ENCODE measurements around the gene MLST8.

MLST8 gene

GRCh38 chr16:2176047-2176446 lies 29.2 kb upstream of the MLST8 start:
- H3K4me1 ChIP-seq (ENCODE audit: low read length), result no peaks in the 10 kb centered on the region

GRCh38 chr16:2177101-2177500 lies 28.2 kb upstream of the MLST8 start:
- Histone ChIP-seq H3K36me3 (replicated peaks; ENCODE audit: insufficient read depth, low read length) (no peaks in the 10 kb centered on the region), H4K20me1 (ENCODE audit: insufficient read depth, low read length) (no peaks in the 10 kb centered on the region), H3K4me1 (ENCODE audit: low read length) (no peaks in the 10 kb centered on the region), H3K27me3 (replicated peaks; ENCODE audit: insufficient read depth, low read length) (no peaks in the 10 kb centered on the region), H3K9ac (ENCODE audit: low read length) (no peak overlapping the region), H3K4me2 (ENCODE audit: low read depth, low read length) (no peak overlapping the region), H2AFZ (ENCODE audit: low read length) (no peak overlapping the region), H3F3A (ENCODE audit: insufficient read depth, low read length) (no peaks in the 10 kb centered on the region), H3K4me3 (ENCODE audit: low read length) (no peak overlapping the region), H3K27ac (ENCODE audit: low read length) (no peak overlapping the region), H3K9me2 (replicated peaks; ENCODE audit: insufficient read depth, low read length) (no peaks in the 10 kb centered on the region), H3K79me2 (ENCODE audit: low read length) (no peaks in the 10 kb centered on the region), H3K9me3 (replicated peaks; ENCODE audit: insufficient read depth, low read length) (no peaks in the 10 kb centered on the region)
- no peak for TF ChIP-seq EZH2phosphoT487 (IDR thresholded peaks at IDR 0.05; ENCODE audit: low read length)
- TF ChIP-seq CTCF (IDR thresholded peaks at IDR 0.05; ENCODE audit: low read length), result no peak
- no peak for TF ChIP-seq EZH2 (optimal IDR thresholded peaks at IDR 0.05; ENCODE audit: low read depth, low read length)
- DNase-seq, result no peak

More at GRCh38 chr16:2176047-2176446, 29.2 kb upstream of the MLST8 start:
- Histone ChIP-seq H4K20me1 (ENCODE audit: insufficient read depth, low read length) (no peaks in the 10 kb centered on the region), H3K4me2 (ENCODE audit: low read depth, low read length) (no peak overlapping the region), H3K4me3 (ENCODE audit: low read length) (no peak overlapping the region), H3K9me2 (replicated peaks; ENCODE audit: insufficient read depth, low read length) (no peaks in the 10 kb centered on the region), H3K9ac (ENCODE audit: low read length) (no peak overlapping the region), H3K27me3 (replicated peaks; ENCODE audit: insufficient read depth, low read length) (no peaks in the 10 kb centered on the region), H3K27ac (ENCODE audit: low read length) (no peak overlapping the region), H2AFZ (ENCODE audit: low read length) (no peak overlapping the region), H3K79me2 (ENCODE audit: low read length) (no peaks in the 10 kb centered on the region), H3F3A (ENCODE audit: insufficient read depth, low read length) (no peaks in the 10 kb centered on the region), H3K36me3 (replicated peaks; ENCODE audit: insufficient read depth, low read length) (no peaks in the 10 kb centered on the region), H3K9me3 (replicated peaks; ENCODE audit: insufficient read depth, low read length) (no peaks in the 10 kb centered on the region)
- TF ChIP-seq CTCF (IDR thresholded peaks at IDR 0.05; ENCODE audit: low read length) (no peak), EZH2phosphoT487 (IDR thresholded peaks at IDR 0.05; ENCODE audit: low read length) (no peak), EZH2 (optimal IDR thresholded peaks at IDR 0.05; ENCODE audit: low read depth, low read length) (no peak)
- DNase-seq, result no peak

DNA sequence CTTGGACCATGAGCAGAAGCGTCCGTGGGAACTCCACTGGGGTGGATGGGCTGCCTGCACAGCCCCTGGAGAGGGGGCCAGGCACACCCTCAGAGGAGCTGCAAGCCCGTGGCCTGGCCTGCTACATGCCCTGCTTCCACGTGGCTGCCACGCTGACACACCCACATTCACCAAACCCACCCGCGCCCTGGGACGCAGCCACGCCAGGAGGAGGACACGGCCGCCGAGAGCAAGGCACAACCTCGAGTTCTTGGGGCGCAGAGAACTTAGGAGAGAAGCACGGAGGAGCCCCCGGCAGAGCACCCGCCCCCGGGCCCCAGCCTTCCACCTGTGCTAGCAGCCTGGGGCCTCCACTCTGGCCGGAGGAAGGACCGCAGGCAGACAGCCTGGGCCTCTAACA lies 27.7 kb upstream of the MLST8 start:
- no peak for DNase-seq
- Histone ChIP-seq H3K9ac (ENCODE audit: low read length) (no peak overlapping the region), H3K9me2 (replicated peaks; ENCODE audit: insufficient read depth, low read length) (no peaks in the 10 kb centered on the region), H3K4me3 (ENCODE audit: low read length) (no peak overlapping the region), H3K79me2 (ENCODE audit: low read length) (no peaks in the 10 kb centered on the region), H3K9me3 (replicated peaks; ENCODE audit: insufficient read depth, low read length) (no peaks in the 10 kb centered on the region), H2AFZ (ENCODE audit: low read length) (no peak overlapping the region), H3K4me2 (ENCODE audit: low read depth, low read length) (no peak overlapping the region), H3K36me3 (replicated peaks; ENCODE audit: insufficient read depth, low read length) (no peaks in the 10 kb centered on the region), H3K27ac (ENCODE audit: low read length) (no peak overlapping the region), H4K20me1 (ENCODE audit: insufficient read depth, low read length) (no peaks in the 10 kb centered on the region), H3K27me3 (replicated peaks; ENCODE audit: insufficient read depth, low read length) (no peaks in the 10 kb centered on the region), H3F3A (ENCODE audit: insufficient read depth, low read length) (no peaks in the 10 kb centered on the region), H3K4me1 (ENCODE audit: low read length) (no peaks in the 10 kb centered on the region)
- TF ChIP-seq EZH2 (optimal IDR thresholded peaks at IDR 0.05; ENCODE audit: low read depth, low read length), result no peak
- no peak for TF ChIP-seq EZH2phosphoT487 (IDR thresholded peaks at IDR 0.05; ENCODE audit: low read length)
- no peak for TF ChIP-seq CTCF (IDR thresholded peaks at IDR 0.05; ENCODE audit: low read length)
